Urinary bladder (tissue), 4 donors: ENCODE results near the gene ASIP. TPM values are rescaled to one million over a fixed set of nuclear protein-coding genes. Genes with fewer than 3 reads are reported as not detected.

Experiments used
- DNase-seq: peaks from one replicate; pipeline ENCODE4 v3.0.0-alpha.2; 2015; ENCODE audit errors: extremely low spot score
- H3K27ac ChIP-seq: one replicate; pipeline ENCODE4 v1.5.1; 2013; ENCODE audit warnings: low read depth, mild to moderate bottlenecking, moderate library complexity
- H3K36me3 ChIP-seq: one replicate; pipeline ENCODE4 v1.6.1; 2013; ENCODE audit warnings: mild to moderate bottlenecking, moderate library complexity; ENCODE audit not compliant: insufficient read depth
- H3K4me1 ChIP-seq: one replicate; pipeline ENCODE4 v1.6.1; 2013; ENCODE audit warnings: mild to moderate bottlenecking, moderate library complexity; ENCODE audit not compliant: insufficient read depth
- H3K4me3 ChIP-seq: one replicate; pipeline ENCODE4 v1.5.1; 2013; ENCODE audit warnings: low read depth, low read length
- WGBS: extraction: QIAGEN DNeasy Blood & Tissue Kit; methylation state at CpG from one replicate; pipeline ENCODE4 v1.1.7; 2013; 5-methylcytosine and 5-hydroxymethylcytosine counted together
- polyA plus RNA-seq: library from polyadenylated mRNA; stranded (reverse); fragments of 200-250 nt; gene quantifications from one replicate; pipeline ENCODE4 v1.2.3, GENCODE V29; 2013
- total RNA-seq: library from RNA; depleted of rRNA; stranded (reverse); fragments of >200 nt; gene quantifications from one replicate; pipeline ENCODE4 v1.2.3, GENCODE V29; 2014
- donor health status: healthy with polysubstance abuse.
- donor health status: healthy.

ASIP gene
- total and polyA plus RNA-seq, 2 donors, result 0.80 TPM; not detected in 1

DNA sequence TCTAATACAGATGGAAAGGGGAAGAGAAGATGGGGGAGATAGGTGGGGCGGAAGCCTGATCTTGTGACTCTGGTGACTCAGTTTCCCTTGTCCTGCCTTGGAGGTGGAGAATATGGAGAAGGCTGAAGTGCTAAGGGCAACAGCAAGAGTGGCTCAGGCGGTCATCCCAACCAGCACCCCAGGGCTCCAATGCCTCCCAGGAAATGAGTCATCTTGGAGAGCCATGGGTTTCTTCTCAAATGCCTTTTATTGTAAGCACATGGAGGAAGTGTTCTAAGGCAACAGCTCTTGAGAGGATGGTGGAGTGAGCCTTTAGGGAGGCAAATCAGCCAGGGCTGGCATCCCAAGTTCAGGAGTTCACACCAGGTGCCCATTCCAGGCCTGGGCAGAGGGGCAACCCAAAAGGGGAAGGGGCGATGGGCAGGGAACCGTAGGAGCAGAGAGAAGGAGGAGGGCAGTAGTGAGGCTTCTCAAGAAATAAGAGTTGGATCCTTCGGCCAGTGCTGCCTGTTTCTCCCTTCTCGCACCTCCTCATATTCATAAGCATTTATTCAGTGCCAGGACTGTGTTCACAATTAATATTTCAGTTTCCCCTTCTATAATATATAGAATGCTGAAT lies 75.1 kb downstream of the ASIP start:
- no peaks in the 10 kb centered on the region for H3K4me1 ChIP-seq
- H3K36me3 ChIP-seq, result no peaks in the 10 kb centered on the region
- H3K27ac ChIP-seq, result no peak overlapping the region
- H3K4me3 ChIP-seq, result no peak overlapping the region
- DNase-seq, result no peak
- WGBS, result 93% methylated on average over 6 of the region's 6 CpGs

Other genes with a start within 250 kb of the ASIP start
- 53.9 TPM for gene RALY, start 247.5 kb upstream of the ASIP start, total RNA-seq
- 150 TPM for gene RALY, start 247.5 kb upstream of the ASIP start, polyA plus RNA-seq
- gene EIF2S2, start 129.2 kb upstream of the ASIP start, total RNA-seq, result 58.1 TPM
- 54.8 TPM for gene EIF2S2, start 129.2 kb upstream of the ASIP start, polyA plus RNA-seq
- gene AHCY, start 61.9 kb downstream of the ASIP start, total RNA-seq, result 37.4 TPM
- 104 TPM for gene AHCY, start 61.9 kb downstream of the ASIP start, polyA plus RNA-seq
- 113 TPM for gene ITCH, start 121.8 kb downstream of the ASIP start, total RNA-seq
- gene ITCH, start 121.8 kb downstream of the ASIP start, polyA plus RNA-seq, result 19.8 TPM